Vagina (tissue), 2 donors: Measurements from ENCODE around the gene C1QTNF5.

Experiments
- POLR2A ChIP-seq, 2 donors: fragments of 450-650 bp; IDR thresholded peaks; one replicate each; pipeline ENCODE4 v1.6.1; 2017; ENCODE audit warnings: antibody characterized with exemption in 2 of 2, mild to moderate bottlenecking in 2 of 2, moderate library complexity in 2 of 2
- TF ChIP-seq, protein P1 (sequence below), 3 experiments: fragments of 450-650 bp in 2 of 3; fragments of 200-600 bp in 1 of 3; sonication (generic) in 1 of 3; IDR thresholded peaks; one replicate each; pipeline ENCODE4 v1.5.1; 2017 to 2019; ENCODE audit warnings: antibody characterized with exemption in 3 of 3, mild to moderate bottlenecking in 2 of 3, moderate library complexity in 2 of 3

DNA sequence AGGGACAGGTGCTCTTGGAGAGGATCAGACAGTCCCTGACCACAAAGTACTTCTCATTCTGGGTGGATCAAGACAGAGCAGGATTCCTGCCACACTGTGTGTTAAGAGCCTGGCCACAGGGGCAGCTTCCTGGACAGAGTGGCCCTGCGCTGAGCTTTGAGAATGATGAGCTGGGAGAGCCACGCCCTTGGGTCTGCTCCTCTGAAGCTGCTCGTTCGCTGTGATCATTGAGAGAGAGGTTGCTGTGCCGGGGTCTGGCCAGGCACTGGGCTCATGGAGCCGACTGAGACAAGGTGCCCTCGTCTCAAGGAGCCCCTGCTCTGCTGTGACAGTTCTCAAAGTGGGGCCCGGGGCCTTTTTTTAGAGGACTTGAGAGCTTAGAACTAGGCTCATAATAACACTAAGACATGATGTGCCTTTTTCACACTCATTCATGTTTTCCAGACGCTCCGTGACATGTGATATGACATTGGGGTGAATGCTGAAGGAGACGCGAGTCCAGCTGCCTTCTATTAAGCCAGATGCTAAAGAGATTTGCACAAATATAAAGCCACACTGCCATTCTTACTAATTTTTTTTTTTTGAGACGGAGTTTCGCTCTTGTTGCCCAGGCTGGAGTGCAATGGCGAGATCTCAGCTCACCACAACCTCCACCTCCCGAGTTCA lies 7.4 kb upstream of the C1QTNF5 start:
- TF ChIP-seq, protein P1, sequence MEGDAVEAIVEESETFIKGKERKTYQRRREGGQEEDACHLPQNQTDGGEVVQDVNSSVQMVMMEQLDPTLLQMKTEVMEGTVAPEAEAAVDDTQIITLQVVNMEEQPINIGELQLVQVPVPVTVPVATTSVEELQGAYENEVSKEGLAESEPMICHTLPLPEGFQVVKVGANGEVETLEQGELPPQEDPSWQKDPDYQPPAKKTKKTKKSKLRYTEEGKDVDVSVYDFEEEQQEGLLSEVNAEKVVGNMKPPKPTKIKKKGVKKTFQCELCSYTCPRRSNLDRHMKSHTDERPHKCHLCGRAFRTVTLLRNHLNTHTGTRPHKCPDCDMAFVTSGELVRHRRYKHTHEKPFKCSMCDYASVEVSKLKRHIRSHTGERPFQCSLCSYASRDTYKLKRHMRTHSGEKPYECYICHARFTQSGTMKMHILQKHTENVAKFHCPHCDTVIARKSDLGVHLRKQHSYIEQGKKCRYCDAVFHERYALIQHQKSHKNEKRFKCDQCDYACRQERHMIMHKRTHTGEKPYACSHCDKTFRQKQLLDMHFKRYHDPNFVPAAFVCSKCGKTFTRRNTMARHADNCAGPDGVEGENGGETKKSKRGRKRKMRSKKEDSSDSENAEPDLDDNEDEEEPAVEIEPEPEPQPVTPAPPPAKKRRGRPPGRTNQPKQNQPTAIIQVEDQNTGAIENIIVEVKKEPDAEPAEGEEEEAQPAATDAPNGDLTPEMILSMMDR (IDR thresholded peaks at IDR 0.05), result no peak
- no peak for TF ChIP-seq POLR2A (IDR thresholded peaks at IDR 0.05)
